Activated CD8-positive, alpha-beta memory T cell treated with anti-CD3 and anti-CD28 coated beads, Interleukin-2, amount 50 U/mL, for 1 hour (primary cell): Measurements from ENCODE around the gene RBM28.
"Not testable (repeated sequence)": the region's sequence is repeated elsewhere in the genome, so short reads cannot be mapped to it uniquely, and the experiment has no call there.

Experiments used
- DNase-seq: peaks from one replicate; pipeline ENCODE4 v3.0.0-alpha.2; 2020; ENCODE audit errors: extremely low read depth

RBM28 gene

GRCh38 chr7:128287556-128287955, 56.2 kb downstream of the RBM28 start:
- DNase-seq, result no peak

- no peak for DNase-seq
Observed at GRCh38 chr7:128284102-128284501, 59.6 kb downstream of the RBM28 start.

- no peak for DNase-seq
Observed at GRCh38 chr7:128281605-128282380, 61.9 kb downstream of the RBM28 start.

GRCh38 chr7:128280451-128280850, 63.3 kb downstream of the RBM28 start:
- DNase-seq, result not testable (repeated sequence)

- no peak for DNase-seq
Observed at GRCh38 chr7:128279124-128279713, 64.5 kb downstream of the RBM28 start.

GRCh38 chr7:128278366-128278765, 65.3 kb downstream of the RBM28 start:
- no peak for DNase-seq

- DNase-seq, result no peak
Observed at GRCh38 chr7:128275681-128276080, 68.0 kb downstream of the RBM28 start.

GRCh38 chr7:128274884-128275603, 68.7 kb downstream of the RBM28 start:
- no peak for DNase-seq

GRCh38 chr7:128274246-128274883, 69.3 kb downstream of the RBM28 start:
- DNase-seq, result no peak

GRCh38 chr7:128271942-128272481, 71.7 kb downstream of the RBM28 start:
- DNase-seq, result no peak

- DNase-seq, result no peak
Observed at GRCh38 chr7:128271471-128271941, 72.2 kb downstream of the RBM28 start.

- no peak for DNase-seq
Observed at GRCh38 chr7:128270826-128271272, 72.9 kb downstream of the RBM28 start.

GRCh38 chr7:128268233-128268632, 75.5 kb downstream of the RBM28 start:
- no peak for DNase-seq

- no peak for DNase-seq
Observed at GRCh38 chr7:128267595-128267924, 76.1 kb downstream of the RBM28 start.

- no peak for DNase-seq
Observed at GRCh38 chr7:128266883-128267594, 76.7 kb downstream of the RBM28 start.

GRCh38 chr7:128266529-128266882, 77.2 kb downstream of the RBM28 start:
- no peak for DNase-seq

- DNase-seq, result no peak
Observed at GRCh38 chr7:128265906-128266300, 77.8 kb downstream of the RBM28 start.

- DNase-seq, result no peak
Observed at GRCh38 chr7:128265156-128265905, 78.4 kb downstream of the RBM28 start.

- DNase-seq, result no peak
Observed at GRCh38 chr7:128264477-128264876, 79.2 kb downstream of the RBM28 start.

GRCh38 chr7:128263420-128263819, 80.3 kb downstream of the RBM28 start:
- no peak for DNase-seq
